HK-2 (cell line): ENCODE measurements around the gene SLIT1.

ENCODE experiments used
- DNase-seq: peaks from one replicate; pipeline ENCODE4 v3.0.0-alpha.2; 2018; ENCODE audit not compliant: unreplicated experiment

Gene SLIT1

DNA sequence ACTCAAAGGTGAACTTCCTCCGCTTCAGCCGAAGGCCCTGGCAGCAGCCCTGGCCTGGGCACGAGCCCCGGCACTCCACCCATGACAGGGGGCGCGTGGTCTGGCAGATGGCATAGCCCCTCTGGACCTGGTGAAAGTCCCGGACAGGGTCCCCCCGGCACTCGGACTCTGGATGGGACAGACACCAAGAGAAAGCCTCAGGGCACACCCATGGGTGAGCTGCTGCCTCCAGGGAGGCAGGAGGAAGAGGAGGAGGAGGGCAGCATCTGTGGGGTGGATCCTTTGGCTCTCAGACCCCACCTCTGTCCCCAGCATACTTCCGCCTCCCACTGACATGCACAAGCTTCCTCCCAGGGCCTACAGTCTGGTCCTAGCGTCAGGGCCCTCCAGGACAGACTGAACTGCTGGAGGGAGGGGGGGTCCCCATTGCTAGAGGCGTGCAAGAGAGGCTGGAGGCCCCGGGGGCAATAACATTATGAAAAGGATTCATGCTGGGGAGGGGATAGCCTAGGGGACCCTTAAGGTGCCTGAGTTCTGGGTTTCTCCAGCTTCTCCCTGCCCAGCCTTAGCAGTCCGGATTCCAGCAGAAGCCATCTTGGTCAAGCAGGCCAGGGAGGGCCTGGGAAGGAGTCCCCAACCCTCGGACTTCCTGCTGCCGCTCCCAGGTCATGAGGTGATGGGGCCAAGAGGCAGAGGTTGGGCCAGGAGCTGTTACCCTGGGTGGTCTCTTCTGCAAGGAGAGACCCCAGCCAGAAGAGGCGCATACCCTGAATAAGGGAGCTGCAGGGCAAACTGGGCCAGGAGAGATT lies 184.4 kb downstream of the SLIT1 start:
- no peak for DNase-seq

DNA sequence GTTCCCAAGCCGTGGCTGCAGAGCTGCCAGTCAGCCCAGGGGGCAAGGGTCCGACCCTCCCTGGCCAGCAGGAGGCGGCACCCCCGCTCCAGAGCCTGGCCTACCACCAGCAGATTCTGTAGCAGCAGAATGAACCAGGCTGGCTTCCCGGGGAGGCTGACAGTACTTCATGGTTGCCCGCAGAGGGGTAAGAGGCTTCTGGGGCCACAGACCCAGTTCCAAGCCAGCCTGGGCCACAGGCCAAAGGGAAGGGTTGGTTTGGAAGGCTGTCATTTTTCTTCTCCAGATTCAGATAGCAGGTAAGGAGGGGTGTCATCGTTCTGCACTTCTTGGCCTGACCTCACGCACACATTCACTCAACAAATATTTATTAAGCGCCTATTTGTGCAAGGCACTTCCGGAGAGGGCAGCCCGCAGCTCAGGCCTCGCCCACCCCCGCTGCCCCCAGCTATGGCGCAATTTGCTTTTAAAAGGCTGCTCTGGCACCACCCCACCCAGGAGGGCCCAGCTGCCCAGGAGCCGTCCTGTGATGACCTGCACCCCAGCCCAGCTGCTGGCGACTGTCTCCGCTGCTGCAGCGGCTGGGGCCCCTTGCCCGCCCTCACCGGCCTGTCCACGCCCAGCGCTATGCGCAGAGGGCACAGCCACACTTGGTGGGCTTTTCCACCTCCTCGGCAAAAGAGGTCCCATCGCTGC lies 185.1 kb downstream of the SLIT1 start:
- DNase-seq: no peak

DNA sequence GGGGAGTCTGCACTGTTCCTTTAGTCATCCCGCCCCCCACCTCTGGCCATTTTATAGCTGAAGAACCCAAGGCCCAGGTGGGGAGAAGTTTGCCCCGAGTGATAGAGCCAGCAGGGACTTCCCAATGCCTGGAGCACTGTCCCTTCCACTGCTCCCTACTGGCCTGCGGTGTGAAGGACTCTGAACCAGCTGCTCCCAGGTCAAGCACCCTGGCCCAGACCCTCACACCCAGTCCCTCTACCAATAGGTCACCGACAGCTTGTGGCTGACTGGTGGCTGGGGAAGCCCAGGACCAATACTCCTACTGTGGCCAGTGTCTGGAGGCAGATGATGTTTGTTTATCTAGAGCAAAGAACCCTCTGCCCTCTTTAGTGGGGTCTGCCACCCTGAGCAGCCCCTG lies 185.8 kb downstream of the SLIT1 start:
- DNase-seq: no peak

DNA sequence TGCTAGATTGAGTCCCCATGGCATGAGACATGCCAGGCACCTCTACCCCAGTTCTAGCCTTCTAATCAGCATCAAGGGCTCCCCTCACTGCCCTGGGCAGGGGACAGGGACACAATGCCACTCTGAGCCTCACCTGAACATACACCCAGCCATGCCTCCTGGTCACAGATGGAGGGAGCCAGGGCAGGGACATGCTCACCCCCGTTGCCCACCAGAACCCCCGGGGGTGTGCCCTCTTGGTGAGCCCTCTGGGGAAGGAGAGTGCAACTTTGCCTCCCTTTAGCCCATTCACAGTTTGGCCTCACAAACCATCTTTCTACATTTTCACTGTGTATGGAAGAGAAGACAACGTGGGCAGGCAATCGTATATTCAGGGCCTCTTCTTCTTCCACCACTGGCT lies 186.4 kb downstream of the SLIT1 start:
- DNase-seq: no peak

DNA sequence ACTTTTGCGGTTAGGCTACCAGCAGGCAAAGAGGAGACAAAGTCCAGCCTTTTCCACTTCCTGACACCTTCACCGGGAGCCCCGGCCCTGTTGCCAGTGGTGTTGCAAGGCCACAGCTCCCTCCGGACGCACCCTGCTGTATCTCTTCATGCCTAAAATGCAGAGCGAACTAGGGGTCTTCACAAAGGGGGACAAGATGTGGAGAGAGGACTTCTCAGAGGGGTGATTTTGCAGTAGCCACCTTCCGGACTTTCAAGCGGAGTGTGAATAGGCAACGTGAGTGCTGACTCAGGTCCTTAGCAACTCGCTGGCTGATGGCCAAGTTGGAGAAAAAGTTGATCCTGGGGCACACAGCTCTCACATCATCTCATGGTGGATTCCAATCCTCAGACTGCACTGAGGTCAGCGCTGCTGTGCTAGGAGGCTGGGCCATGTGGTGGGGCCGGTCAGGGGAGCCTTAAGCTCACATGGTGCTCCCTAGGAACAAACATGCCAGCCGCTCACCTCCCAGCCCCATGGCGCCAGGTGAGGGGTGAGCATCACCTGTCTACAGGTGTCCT lies 187.3 kb downstream of the SLIT1 start:
- peak; percentile 80 for DNase-seq

DNA sequence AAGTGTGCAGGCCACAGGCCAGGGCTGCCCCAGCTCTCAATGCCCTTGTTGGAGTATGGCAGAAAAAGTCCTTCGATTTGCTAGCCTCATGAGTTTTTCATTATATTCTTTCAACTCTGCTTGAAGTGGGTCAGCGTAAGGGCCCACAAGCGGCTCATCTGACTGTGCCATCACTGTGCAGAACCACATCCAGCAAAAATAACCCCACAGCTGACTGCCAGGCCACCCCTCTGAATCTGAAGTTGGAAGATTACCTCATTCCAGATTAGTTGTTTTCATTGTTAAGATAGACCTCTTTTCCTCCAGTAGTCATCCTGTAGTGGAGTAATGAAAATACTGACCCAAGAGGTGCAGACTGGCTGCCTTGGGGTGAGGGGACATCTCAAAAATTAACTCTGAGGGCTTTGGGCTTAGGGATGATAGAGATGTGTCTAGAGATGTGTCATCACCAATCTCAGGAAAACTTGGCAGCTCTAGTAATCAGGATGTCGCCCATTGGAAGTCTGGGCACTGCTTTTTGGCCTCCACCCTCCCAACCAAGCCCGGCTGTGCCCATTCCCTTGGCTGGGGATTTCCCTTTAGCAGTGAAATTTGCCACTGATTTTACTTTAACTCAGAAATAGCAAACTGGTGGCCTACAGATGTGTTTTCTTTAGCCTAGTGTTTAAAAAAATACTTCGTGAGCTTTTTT lies 189.3 kb downstream of the SLIT1 start:
- no peak for DNase-seq

- DNase-seq: no peak
Measured at GRCh38 chr10:96995851-96996250, 189.9 kb downstream of the SLIT1 start.

- DNase-seq: no peak
Measured at GRCh38 chr10:96992721-96993120, 193.0 kb downstream of the SLIT1 start.

DNA sequence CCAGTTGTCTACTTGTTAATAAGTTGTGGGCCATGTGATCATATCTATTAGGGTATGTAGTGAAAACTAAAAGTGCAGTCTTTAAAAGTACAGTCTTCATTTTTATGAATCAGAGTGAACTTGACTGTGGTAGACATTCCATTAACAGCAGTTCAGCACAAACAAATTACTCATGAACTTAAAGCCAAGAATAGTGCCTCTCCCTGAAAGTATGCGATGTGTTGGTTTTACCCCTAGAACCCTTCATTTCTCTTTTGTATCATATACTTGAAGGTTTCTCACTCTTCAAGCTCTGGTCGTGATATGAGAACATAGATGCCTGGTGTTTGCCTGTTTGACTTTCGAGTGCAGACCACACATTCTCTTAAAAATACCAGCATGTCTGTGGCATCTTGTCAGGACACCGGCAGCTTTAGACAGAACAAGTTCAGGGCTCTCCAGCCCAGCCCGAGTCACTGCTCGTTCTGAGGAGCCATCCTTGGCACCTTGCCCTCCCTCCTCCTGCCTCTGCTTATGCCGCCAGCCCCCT lies 194.4 kb downstream of the SLIT1 start:
- no peak for DNase-seq

DNA sequence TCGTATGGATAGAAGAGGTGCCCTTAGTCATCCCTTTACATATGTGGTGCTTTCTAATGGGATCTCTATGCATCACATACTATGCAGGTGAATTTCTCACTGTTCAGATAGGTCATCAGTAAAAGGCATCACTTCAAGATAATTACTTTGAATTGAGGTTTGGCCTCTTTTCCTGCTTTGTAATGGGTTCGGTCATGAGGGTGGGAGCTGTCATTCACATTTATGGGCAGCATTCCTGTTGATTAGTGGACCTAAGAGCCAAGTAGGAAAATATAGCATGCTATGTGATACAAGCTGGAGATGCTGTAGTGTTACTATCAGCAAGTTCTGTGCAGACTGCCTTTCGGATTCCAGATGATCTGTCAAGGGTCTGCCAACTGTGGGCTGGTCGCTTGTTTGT lies 197.3 kb downstream of the SLIT1 start:
- DNase-seq: no peak

DNA sequence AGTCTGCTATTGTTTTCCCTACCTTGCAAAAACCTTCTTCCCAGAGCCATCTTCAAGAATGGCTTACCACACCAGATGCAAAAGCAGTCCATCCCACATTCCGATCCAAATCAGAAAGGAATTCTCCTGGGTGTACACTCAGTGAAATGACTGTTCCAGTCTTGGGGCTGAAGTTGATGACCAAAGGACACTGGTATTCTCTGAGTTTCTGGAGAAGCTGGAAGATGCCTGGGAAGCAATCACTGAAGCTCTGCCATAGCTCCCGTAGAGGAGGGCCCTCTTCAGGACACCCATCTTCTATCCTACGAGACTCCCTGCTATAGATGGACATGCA lies 197.9 kb downstream of the SLIT1 start:
- DNase-seq: no peak

DNA sequence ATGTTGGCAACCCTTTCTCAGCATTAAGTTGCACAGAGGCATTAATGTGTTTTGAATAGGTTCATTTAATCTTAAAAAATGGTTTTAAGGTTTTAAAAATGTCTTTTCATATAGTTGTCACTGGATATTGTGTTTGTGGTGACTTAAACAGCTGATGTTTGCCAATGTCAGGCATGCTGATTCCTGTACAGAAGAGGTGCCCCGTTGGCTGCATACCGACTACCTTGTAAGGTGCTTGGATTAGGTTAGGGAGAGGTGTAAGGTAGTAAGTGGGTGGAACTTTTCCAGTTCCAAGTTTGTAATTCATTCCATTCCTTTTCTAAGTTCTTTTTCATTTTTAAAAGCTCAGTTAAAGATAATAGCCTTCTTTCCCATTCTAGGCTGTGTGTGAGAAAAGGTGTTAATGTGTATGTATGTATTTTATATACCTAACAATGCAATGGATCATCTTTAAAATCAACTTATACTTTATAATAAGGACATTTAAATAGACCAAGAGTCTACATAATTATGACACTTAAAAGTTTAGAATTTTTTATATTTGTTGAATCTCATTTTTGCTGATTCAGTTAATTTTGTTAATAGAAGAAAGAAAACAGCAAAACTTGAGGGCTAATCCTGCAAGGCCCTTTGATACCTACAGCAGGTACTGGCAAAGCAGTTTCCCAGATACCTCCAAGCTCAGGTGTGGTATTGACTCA lies 198.5 kb downstream of the SLIT1 start:
- DNase-seq: no peak

DNA sequence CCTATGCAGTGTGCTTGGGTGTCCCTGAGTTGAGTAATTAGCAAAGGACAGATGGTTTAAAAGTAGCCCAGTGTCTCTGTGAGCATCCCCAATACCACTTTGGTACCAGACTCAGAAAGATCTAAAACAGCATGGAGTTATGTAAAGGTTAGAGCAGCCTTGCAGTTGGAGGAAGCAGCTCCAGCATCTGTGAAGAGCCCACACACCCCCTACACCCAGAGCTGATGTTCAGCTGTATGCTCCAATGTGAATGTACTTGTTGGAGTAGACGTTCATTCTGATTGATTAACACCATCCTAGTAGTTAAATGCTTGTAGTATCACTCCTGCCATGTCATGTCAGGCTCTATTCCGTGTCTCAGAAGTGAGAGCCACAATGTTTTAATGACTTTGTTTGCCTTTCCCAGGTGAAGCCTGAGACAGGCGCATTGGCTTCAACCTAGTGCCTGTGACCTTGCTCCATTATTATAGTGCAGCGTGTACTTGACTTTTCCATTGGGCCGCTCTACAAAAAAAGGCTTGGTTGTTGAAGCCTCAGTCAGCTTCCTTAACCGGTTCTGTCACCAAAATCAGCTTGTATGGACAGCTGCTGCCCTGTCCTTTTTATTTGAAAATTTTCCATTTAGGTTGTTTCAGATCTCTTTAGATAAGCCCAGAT lies 199.4 kb downstream of the SLIT1 start:
- no peak for DNase-seq

DNA sequence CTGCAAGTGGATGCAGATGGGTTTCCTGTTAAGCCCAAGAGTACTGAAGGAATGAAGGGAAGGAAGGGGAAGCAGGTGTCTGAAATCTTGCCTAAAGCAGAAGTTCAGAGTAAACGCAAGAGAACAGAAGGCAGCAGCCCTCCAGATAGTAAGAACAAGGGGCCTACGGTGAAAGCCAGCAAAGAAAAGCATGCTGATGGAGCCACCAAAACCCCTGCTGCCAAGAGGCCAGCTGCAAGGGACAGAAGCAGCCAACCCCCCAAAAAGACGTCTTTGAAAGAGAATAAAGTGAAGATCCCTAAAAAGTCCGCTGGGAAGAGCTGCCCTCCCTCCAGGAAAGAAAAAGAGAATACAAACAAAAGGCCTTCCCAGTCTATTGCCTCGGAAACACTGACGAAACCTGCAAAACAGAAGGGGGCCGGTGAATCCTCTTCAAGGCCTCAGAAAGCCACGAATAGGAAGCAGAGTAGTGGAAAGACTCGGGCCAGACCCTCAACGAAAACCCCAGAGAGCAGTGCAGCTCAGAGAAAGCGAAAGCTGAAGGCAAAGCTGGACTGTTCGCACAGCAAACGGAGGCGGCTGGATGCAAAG lies 201.1 kb downstream of the SLIT1 start:
- DNase-seq: no peak

GRCh38 chr10:96982149-96982930 lies 203.4 kb downstream of the SLIT1 start:
- no peak for DNase-seq

GRCh38 chr10:96978621-96979154 lies 207.1 kb downstream of the SLIT1 start:
- no peak for DNase-seq

- DNase-seq: no peak
Measured at GRCh38 chr10:96975136-96975535, 210.6 kb downstream of the SLIT1 start.

DNA sequence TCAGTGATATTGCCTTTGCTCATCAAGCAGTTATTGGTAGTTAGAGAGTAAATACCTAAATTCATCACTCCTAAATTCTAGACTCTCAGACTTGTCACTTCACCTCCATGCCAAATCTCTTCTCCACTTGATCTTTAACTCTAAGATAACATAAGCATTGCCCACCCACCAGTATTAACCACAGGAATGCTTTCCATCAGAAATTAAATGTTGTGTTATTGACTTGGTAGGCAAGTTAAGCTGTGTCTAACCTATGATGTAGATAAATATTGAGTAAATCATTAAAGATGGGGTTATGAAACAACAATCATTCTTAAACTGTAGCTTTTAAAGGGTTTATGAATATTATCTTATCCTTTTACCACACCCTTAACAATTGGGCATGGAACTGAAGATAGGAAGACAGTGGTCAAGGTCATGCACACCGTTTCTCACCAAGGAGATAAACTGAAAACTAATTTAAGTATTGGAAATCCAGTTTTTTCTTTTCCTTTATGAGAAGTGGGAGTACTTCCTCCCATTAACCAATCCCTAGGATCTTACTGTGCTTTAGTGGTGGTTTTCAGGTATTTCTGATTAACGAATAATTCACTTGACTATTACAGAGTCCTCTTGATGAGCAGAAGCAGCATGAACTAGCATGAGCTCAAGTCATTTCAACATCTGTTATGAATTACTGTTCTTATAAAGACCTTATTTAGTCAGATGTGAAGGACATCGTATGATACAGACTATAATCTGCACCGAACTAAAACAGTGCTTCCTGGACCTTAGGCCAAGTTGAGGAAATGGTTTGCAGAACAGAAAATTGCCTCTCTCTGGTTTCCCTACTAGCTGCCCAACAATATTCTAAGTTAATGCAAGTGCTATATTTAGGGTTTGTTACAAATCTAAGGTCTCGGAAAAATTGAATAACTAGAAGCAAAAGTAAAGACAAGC lies 211.7 kb downstream of the SLIT1 start:
- DNase-seq: no peak

DNA sequence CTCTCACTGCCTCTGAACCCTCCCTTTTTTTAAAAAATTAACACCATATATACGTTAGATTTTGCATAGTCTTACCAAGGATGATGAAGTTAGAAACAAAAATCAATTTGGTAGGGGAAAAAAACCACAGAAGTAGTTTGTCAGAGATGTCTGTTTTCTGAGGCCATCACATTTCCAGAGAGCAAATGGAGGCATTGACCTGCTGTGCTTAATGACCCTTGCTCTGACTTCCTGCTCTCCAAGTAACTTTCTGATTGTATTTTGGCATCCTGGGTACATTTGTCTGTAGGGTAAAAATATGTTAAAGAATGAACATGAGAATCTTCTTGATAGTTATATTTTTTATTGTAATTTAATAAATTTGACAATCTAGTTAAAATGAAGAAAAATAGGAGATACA lies 213.5 kb downstream of the SLIT1 start:
- DNase-seq: no peak
